ENCODE data around the gene APOBEC3G.

- no peak for TF ChIP-seq CTCF (IDR thresholded peaks at IDR 0.05)
- TF ChIP-seq POLR2A (IDR thresholded peaks at IDR 0.05) = no peak
Measured at GRCh38 chr22:39122772-39123470, 45.8 kb downstream of the APOBEC3G start.

All from testis (tissue), 2 donors.